A549 treated with AZD9567 at 1 μM for 4 hours (cell line): ENCODE results near the gene TMEM82. TPM values are rescaled to one million over a fixed set of nuclear protein-coding genes. Genes with fewer than 3 reads are reported as not detected.

Source experiments
- total RNA-seq: library from RNA; stranded (reverse); fragments of 200-300 nt; extraction: Qiagen RNA extraction; gene quantifications from 5 replicates; pipeline ENCODE4 v1.2.3, GENCODE V29; 2022; ENCODE audit not compliant: insufficient read depth

Gene TMEM82
- not detected in 5 replicates for total RNA-seq

DNA sequence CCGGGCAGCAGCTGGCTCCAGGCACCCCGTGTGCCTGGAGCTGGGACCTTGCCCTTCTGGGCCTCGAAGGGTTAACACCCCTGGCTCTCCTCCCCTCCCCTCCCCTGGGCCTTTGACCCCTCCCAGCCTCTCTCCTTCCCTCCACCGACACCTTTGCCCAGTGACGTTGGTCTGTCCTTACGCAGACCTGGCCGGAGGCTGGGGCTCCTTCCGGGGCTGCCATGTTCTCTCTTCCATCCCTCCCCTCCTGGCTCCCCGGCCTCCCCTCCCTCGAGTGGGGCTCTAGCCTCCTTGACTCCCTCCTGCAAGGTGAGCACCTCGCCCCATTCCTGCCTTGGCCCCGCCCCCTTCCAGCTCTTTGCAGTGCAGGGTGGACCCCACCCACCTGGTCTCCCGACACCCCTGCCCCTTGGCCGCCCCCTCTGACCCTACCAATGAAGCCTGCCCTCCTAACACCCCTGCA, at the start of gene TMEM82:
TSS of gene TMEM82 (plus strand) at position 161 of the 463 bp plus-strand sequence. CDS start at position 222, 61 bp downstream.

DNA sequence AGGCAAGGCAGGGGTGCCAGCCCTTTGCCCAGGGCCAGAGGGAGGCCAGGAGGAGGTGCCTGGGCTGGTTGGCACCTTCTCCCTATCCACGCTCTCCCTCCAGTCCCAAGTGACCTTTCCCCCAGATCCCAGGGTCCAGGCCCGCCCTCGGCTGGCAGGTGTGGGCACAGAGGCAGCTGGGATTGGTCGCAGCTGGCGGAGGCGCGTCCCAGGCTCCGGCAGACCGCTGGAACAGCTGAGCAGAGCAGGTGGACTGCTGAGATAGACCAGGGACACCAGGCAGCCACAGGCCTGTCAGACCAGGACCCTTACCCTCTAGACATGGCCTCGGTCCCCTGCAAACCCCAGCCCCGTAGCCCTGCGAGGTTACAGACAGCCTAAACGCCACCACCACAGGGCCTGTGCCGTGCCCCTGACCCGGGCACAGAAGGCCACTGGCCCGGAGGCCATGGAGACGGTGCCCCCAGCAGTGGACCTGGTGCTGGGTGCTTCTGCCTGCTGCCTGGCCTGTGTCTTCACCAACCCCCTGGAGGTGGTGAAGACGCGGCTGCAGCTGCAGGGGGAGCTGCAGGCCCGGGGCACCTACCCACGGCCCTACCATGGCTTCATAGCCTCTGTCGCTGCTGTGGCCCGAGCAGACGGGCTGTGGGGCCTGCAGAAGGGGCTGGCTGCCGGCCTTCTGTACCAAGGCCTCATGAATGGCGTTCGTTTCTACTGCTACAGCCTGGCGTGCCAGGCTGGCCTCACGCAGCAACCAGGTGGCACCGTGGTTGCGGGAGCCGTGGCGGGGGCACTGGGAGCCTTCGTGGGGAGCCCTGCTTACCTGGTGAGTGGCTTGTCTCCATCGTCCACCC, 6.0 kb upstream of the TMEM82 start, which contains the start of gene SLC25A34:
TSS of gene SLC25A34 (plus strand) at position 221 of the 854 bp plus-strand sequence. CDS start at position 449, 228 bp downstream.

DNA sequence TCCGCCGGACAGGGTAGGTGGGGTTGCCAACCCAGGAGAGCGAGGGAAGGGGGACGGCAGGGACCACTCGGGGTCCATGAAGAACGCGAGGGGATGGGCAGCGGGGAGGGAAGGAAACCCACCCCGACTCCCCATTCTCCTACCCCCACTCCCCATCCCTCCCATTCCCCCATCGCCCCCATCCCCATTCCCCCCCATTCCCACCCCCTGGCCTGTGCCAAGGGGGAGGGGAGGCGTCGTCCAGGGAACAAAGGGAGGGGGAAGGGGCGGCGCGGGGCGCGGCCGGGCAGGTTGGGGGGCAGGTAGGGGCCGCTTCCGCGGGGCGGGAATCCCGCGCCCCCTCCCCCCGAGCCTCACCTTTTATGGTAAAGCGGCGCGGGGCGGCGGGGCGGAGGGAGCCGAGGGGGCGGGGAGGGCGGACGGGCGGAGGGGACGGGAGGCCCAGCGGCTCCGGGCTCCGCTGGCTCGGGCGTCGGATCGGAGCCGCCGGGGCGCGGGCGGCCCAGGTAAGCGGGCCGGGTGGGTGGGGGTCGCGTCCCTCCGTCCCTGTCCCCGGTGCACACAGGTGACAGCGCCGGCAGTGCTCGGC, 16.1 kb downstream of the TMEM82 start, which contains the start of gene FBLIM1:
TSS of gene FBLIM1 (plus strand) at position 453 of the 589 bp plus-strand sequence. CDS start 6,189 bp downstream, outside the sequence.

Other genes starting within 250 kb of the TMEM82 start
- gene CASP9, start 218.3 kb upstream of the TMEM82 start, total RNA-seq = 5.9 to 9.3 TPM (median 6.0 TPM) in 5 replicates
- 4.4 to 5.8 TPM (median 4.5 TPM) in 5 replicates for gene DNAJC16, start 215.7 kb upstream of the TMEM82 start, total RNA-seq
- gene AGMAT, start 157.4 kb upstream of the TMEM82 start, total RNA-seq = 3.1 to 7.5 TPM (median 6.7 TPM) in 5 replicates
- 7.2 to 12.5 TPM (median 9.3 TPM) in 5 replicates for gene DDI2, start 125.0 kb upstream of the TMEM82 start, total RNA-seq
- 15.2 to 25.9 TPM (median 25.3 TPM) in 5 replicates for gene PLEKHM2, start 58.2 kb upstream of the TMEM82 start, total RNA-seq
- 0.17 to 0.70 TPM (median 0.23 TPM) in 4 of 5 replicates, not detected in the other for gene SLC25A34, start 6.2 kb upstream of the TMEM82 start, total RNA-seq
- gene FBLIM1, start 16.3 kb downstream of the TMEM82 start, total RNA-seq = 19.1 to 25.3 TPM (median 23.0 TPM) in 5 replicates
- 2.4 to 7.2 TPM (median 6.8 TPM) in 5 replicates for gene UQCRHL, start 65.2 kb downstream of the TMEM82 start, total RNA-seq
- gene SPEN, start 105.2 kb downstream of the TMEM82 start, total RNA-seq = 37.6 to 48.1 TPM (median 42.4 TPM) in 5 replicates
- 11.9 to 14.4 TPM (median 14.2 TPM) in 5 replicates for gene ZBTB17, start 233.6 kb downstream of the TMEM82 start, total RNA-seq